22Rv1 (cell line): Measurements from ENCODE around the gene FRY.

Experiments
- CTCF ChIP-seq: fragments of 450-650 bp; IDR thresholded peaks from 2 replicates; pipeline ENCODE4 v1.5.1; 2017; ENCODE audit warnings: mild to moderate bottlenecking
- ZFX ChIP-seq: fragments of 450-650 bp; IDR thresholded peaks from 2 replicates; pipeline ENCODE4 v1.6.1; 2017; ENCODE audit warnings: antibody characterized with exemption, borderline replicate concordance

- TF ChIP-seq CTCF (no peak), ZFX (no peak)
These were observed 15.5 kb downstream of the FRY start for GRCh38 chr13:32047088-32047487.
